IMR-90 (cell line): ENCODE results near the gene FCN1. TPM values are rescaled to one million over a fixed set of nuclear protein-coding genes. Genes with fewer than 3 reads are reported as not detected.

Experiments used
- ATAC-seq: fragments of 200-7000 bp; cut with Tn5 transposase; 2 replicates; pipeline ENCODE4 v1.9.1; 2020; ENCODE audit warnings: low read depth, mild to moderate bottlenecking, moderate library complexity
- BruUV-seq: library from RNA; stranded (reverse); fragments of 400-500 nt; replicated peaks from 2 replicates; lab custom pipeline; 2021; lab: Mats Ljungman, UMichigan
- CTCF ChIA-PET: fragments of 300-600 bp; formaldehyde crosslinking; extraction: SDS; loops from one replicate; lab custom pipeline; 2021; ENCODE audit warnings: antibody characterized with exemption; lab: Yijun Ruan, JAX
- POLR2A ChIA-PET: fragments of 300-600 bp; sonication (Branson Sonifier 250); formaldehyde crosslinking; loops from one replicate; lab custom pipeline; 2022; ENCODE audit warnings: antibody characterized with exemption; ENCODE audit not compliant: unreplicated experiment; lab: Charles Lee
- DNase-seq: peaks from one replicate; pipeline ENCODE4 v3.0.0; 2013
- H2AFZ ChIP-seq: replicated peaks from 2 replicates; pipeline ENCODE3; 2013; ENCODE audit warnings: low read length, mild to moderate bottlenecking; ENCODE audit not compliant: poor library complexity
- H2AK5ac ChIP-seq: 2 replicates; pipeline ENCODE4 v1.6.1; 2013; ENCODE audit warnings: low read depth, low read length, inconsistent platforms
- H2AK9ac ChIP-seq: replicated peaks from 2 replicates; pipeline ENCODE3; 2013; ENCODE audit warnings: mild to moderate bottlenecking, low read depth, low read length, moderate library complexity; ENCODE audit not compliant: poor library complexity
- H2BK120ac ChIP-seq: 2 replicates; pipeline ENCODE4 v1.6.1; 2013; ENCODE audit warnings: low read depth, low read length, inconsistent platforms
- H2BK15ac ChIP-seq: 3 replicates; pipeline ENCODE4 v1.6.1; 2013; ENCODE audit warnings: low read depth, low read length, inconsistent platforms
- H2BK20ac ChIP-seq: 2 replicates; pipeline ENCODE4 v1.6.1; 2013; ENCODE audit warnings: low read depth, mild to moderate bottlenecking, inconsistent platforms, low read length, moderate library complexity
- H2BK5ac ChIP-seq: 2 replicates; pipeline ENCODE4 v1.6.1; 2013; ENCODE audit warnings: mild to moderate bottlenecking, low read depth, low read length, inconsistent platforms; ENCODE audit not compliant: poor library complexity, severe bottlenecking
- H3K14ac ChIP-seq: replicated peaks from 2 replicates; pipeline ENCODE4 v1.6.1; 2013; ENCODE audit warnings: low read depth, low read length, inconsistent platforms
- H3K18ac ChIP-seq: 2 replicates; pipeline ENCODE4 v1.6.1; 2013; ENCODE audit warnings: low read depth, low read length, control low read depth
- H3K23ac ChIP-seq: 2 replicates; pipeline ENCODE4 v1.6.1; 2013; ENCODE audit warnings: low read depth, low read length, inconsistent platforms
- H3K27ac ChIP-seq: 2 replicates; pipeline ENCODE4 v1.5.1; 2013; ENCODE audit warnings: mild to moderate bottlenecking, control low read depth, low read length; ENCODE audit not compliant: insufficient read depth
- H3K27me3 ChIP-seq: 2 replicates; pipeline ENCODE4 v1.6.1; 2013; ENCODE audit warnings: low read length; ENCODE audit not compliant: control insufficient read depth, insufficient read depth
- H3K36me3 ChIP-seq: 2 replicates; pipeline ENCODE4 v1.6.1; 2013; ENCODE audit warnings: low read length, mixed read lengths; ENCODE audit not compliant: control insufficient read depth, insufficient read depth
- H3K4ac ChIP-seq: 2 replicates; pipeline ENCODE4 v1.6.1; 2013; ENCODE audit warnings: low read depth, low read length, inconsistent platforms
- H3K4me1 ChIP-seq: 2 replicates; pipeline ENCODE4 v1.6.1; 2013; ENCODE audit warnings: low read length, mixed read lengths; ENCODE audit not compliant: control insufficient read depth, insufficient read depth
- H3K4me2 ChIP-seq: 2 replicates; pipeline ENCODE4 v1.6.1; 2013; ENCODE audit warnings: low read depth, mild to moderate bottlenecking, control low read depth, low read length, moderate library complexity
- H3K4me3 ChIP-seq: 2 replicates; pipeline ENCODE4 v1.5.1; 2013; ENCODE audit warnings: low read depth, mild to moderate bottlenecking, control low read depth, low read length, moderate library complexity; ENCODE audit not compliant: insufficient read depth
- H3K56ac ChIP-seq: 2 replicates; pipeline ENCODE4 v1.6.1; 2013; ENCODE audit warnings: low read length, inconsistent platforms; ENCODE audit not compliant: insufficient read depth; ENCODE audit errors: extremely low read depth
- H3K79me1 ChIP-seq, 2 experiments: 2 replicates each; pipeline ENCODE4 v1.6.1; 2013; ENCODE audit warnings: low read length in 2 of 2, inconsistent platforms in 1 of 2, low read depth in 1 of 2
- H3K9ac ChIP-seq: 2 replicates; pipeline ENCODE4 v1.6.1; 2013; ENCODE audit warnings: low read depth, low read length, control low read depth
- H3K9me1 ChIP-seq: 2 replicates; pipeline ENCODE4 v1.6.1; 2013; ENCODE audit warnings: low read length, inconsistent platforms; ENCODE audit not compliant: insufficient read depth
- H3K9me3 ChIP-seq: 2 replicates; pipeline ENCODE4 v1.6.1; 2013; ENCODE audit warnings: low read length; ENCODE audit not compliant: control insufficient read depth, insufficient read depth
- H4K20me1 ChIP-seq: 2 replicates; pipeline ENCODE4 v1.6.1; 2013; ENCODE audit warnings: low read length, inconsistent platforms; ENCODE audit not compliant: insufficient read depth
- H4K5ac ChIP-seq: 2 replicates; pipeline ENCODE4 v1.6.1; 2013; ENCODE audit warnings: mild to moderate bottlenecking, low read depth, low read length, control low read depth
- H4K8ac ChIP-seq, 2 experiments: 2 replicates each; pipeline ENCODE4 v1.6.1; 2013; ENCODE audit warnings: low read depth in 2 of 2, low read length in 2 of 2, control low read depth in 1 of 2, inconsistent platforms in 1 of 2
- H4K91ac ChIP-seq: 2 replicates; pipeline ENCODE4 v1.6.1; 2013; ENCODE audit warnings: low read depth, low read length, inconsistent platforms; ENCODE audit not compliant: insufficient read depth
- CHD1 ChIP-seq: IDR thresholded peaks from 2 replicates; pipeline ENCODE4 v1.6.1; 2012; ENCODE audit warnings: low read depth, low read length, improper control_type of control experiment
- CTCF ChIP-seq: conservative IDR thresholded peaks from 2 replicates; pipeline ENCODE4 v1.5.1; 2012; ENCODE audit warnings: mild to moderate bottlenecking, low read depth, low read length, improper control_type of control experiment
- ELK1 ChIP-seq: fragments of 150-350 bp; IDR thresholded peaks from 2 replicates; pipeline ENCODE4 v1.6.1; 2016; ENCODE audit warnings: low read depth, mild to moderate bottlenecking, low read length, moderate library complexity, borderline replicate concordance
- NFE2L2 ChIP-seq: fragments of 150-350 bp; IDR thresholded peaks from 2 replicates; pipeline ENCODE4 v1.6.1; 2016; ENCODE audit warnings: low read depth, mild to moderate bottlenecking, low read length
- RAD21 ChIP-seq: IDR thresholded peaks from 2 replicates; pipeline ENCODE4 v1.6.1; 2012; ENCODE audit warnings: low read length, improper control_type of control experiment
- WGBS, 2 experiments: methylation state at CpG; one replicate each; pipeline versions ENCODE4 v1.1.5 to v1.1.7; 2013; ENCODE audit warnings: missing lambda C conversion rate in 2 of 2; ENCODE audit not compliant: insufficient read length in 1 of 2; ENCODE audit errors: extremely low coverage in 2 of 2; 5-methylcytosine and 5-hydroxymethylcytosine counted together
- dilution Hi-C: fragments of 300-500 bp; cut with HindIII; formaldehyde crosslinking; loops from one replicate; pipeline ENCODE4 v1.14.3; 2018; ENCODE audit warnings: low sequenced_read_pairs; ENCODE audit not compliant: unreplicated experiment
- in situ Hi-C: fragments of 300-500 bp; cut with MboI; formaldehyde crosslinking; loops from 3 replicates; pipeline ENCODE4 v1.14.3; 2019; ENCODE audit warnings: low sequenced_read_pairs, inconsistent platforms, mixed read lengths
- intact Hi-C: fragments of 100-400 bp; cut with micrococcal nuclease; formaldehyde crosslinking; loops from 2 replicates; pipeline ENCODE4 v1.10.0; 2022
- polyA plus RNA-seq, 3 experiments: library from polyadenylated mRNA; depleted of rRNA; stranded (reverse); fragments of >200 nt; gene quantifications; 2 replicates each; pipeline ENCODE4 v1.2.3, GENCODE V29; 2012; ENCODE audit warnings: low replicate concordance in 1 of 3
- total RNA-seq: library from RNA; depleted of rRNA; stranded (reverse); fragments of >200 nt; gene quantifications from 2 replicates; pipeline ENCODE4 v1.2.3, GENCODE V29; 2012

FCN1 gene
- total and polyA plus RNA-seq, 2 of the 4 experiments (the other 2 are of a cell fraction), result not detected

GRCh38 chr9:134959126-134959970 lies 41.6 kb upstream of the FCN1 start (continued):
- TF ChIP-seq RAD21, result no peak

- dilution Hi-C loops, result no loop called here
- no peak for TF ChIP-seq NFE2L2
- TF ChIP-seq CTCF, result no peak
- no peak for TF ChIP-seq ELK1
- TF ChIP-seq CHD1, result no peak
- POLR2A ChIA-PET, result no interaction called here
- Histone ChIP-seq H3K4ac (no peak overlapping the region), H3K9me3 (no peaks in the 10 kb centered on the region), H3K4me1 (no peaks in the 10 kb centered on the region), H3K27ac (no peak overlapping the region), H4K20me1 (no peaks in the 10 kb centered on the region), H2AK5ac (no peak overlapping the region), H3K18ac (no peak overlapping the region), H2BK5ac (no peak overlapping the region), H4K8ac (no peak overlapping the region), H3K36me3 (no peaks in the 10 kb centered on the region), H2AK9ac (no peak overlapping the region), H3K27me3 (peaks cover 2% of the 10 kb centered on the region; the same call in 1 of the 2 replicates), H2BK15ac (no peak overlapping the region), H3K9ac (no peak overlapping the region), H3K9me1 (no peaks in the 10 kb centered on the region), H4K5ac (no peak overlapping the region), H3K23ac (no peak overlapping the region), H3K79me1 (no peaks in the 10 kb centered on the region), H3K14ac (no peak overlapping the region), H3K4me3 (no peak overlapping the region), H2BK120ac (no peak overlapping the region), H2BK20ac (no peak overlapping the region), H2AFZ (no peak overlapping the region), H3K56ac (no peak overlapping the region), H4K91ac (no peak overlapping the region), H3K4me2 (no peak overlapping the region)
- ATAC-seq (no peak), DNase-seq (no peak)
- CTCF ChIA-PET, result no interaction called here
- in situ Hi-C loops, result no loop called here
- no CpG with 5 or more reads among the region's 2 CpGs for WGBS, 2 experiments
- no TSS peak for BruUV-seq
- intact Hi-C loops, result no loop called here
Measured at GRCh38 chr9:134957945-134958227, 40.2 kb upstream of the FCN1 start.
